H9 (cell line): Measurements from ENCODE around the gene CAPN5. TPM values are rescaled to one million over a fixed set of nuclear protein-coding genes. Genes with fewer than 3 reads are reported as not detected.

Experiments
- DNase-seq: peaks from one replicate; pipeline ENCODE4 v3.0.0-alpha.2; 2017
- H2AFZ ChIP-seq: one replicate; pipeline ENCODE4 v1.6.1; 2013; ENCODE audit warnings: mild to moderate bottlenecking, low read length, control low read depth, moderate library complexity
- H2AK5ac ChIP-seq: 2 replicates; pipeline ENCODE4 v1.6.1; 2013; ENCODE audit warnings: low read length, control low read depth, mixed read lengths; ENCODE audit not compliant: insufficient read length
- H2BK120ac ChIP-seq: one replicate; pipeline ENCODE4 v1.6.1; 2013; ENCODE audit warnings: low read depth, mild to moderate bottlenecking, low read length, control low read depth, inconsistent platforms; ENCODE audit not compliant: poor library complexity, severe bottlenecking
- H2BK12ac ChIP-seq: 2 replicates; pipeline ENCODE4 v1.6.1; 2013; ENCODE audit warnings: low read length, control low read depth, mixed read lengths, low read depth; ENCODE audit not compliant: insufficient read length
- H2BK15ac ChIP-seq: 2 replicates; pipeline ENCODE4 v1.6.1; 2013; ENCODE audit warnings: low read depth, low read length, control low read depth
- H2BK20ac ChIP-seq: one replicate; pipeline ENCODE4 v1.6.1; 2013; ENCODE audit warnings: low read depth, mild to moderate bottlenecking, low read length, control low read depth, inconsistent platforms; ENCODE audit not compliant: poor library complexity, severe bottlenecking
- H2BK5ac ChIP-seq: 2 replicates; pipeline ENCODE4 v1.6.1; 2013; ENCODE audit warnings: low read length, control low read depth, mixed read lengths; ENCODE audit not compliant: insufficient read length
- H3K14ac ChIP-seq: 2 replicates; pipeline ENCODE4 v1.6.1; 2013; ENCODE audit warnings: low read length, control low read depth; ENCODE audit not compliant: insufficient read depth
- H3K18ac ChIP-seq: 2 replicates; pipeline ENCODE4 v1.6.1; 2013; ENCODE audit warnings: low read depth, mild to moderate bottlenecking, mixed read lengths, low read length, control low read depth; ENCODE audit not compliant: insufficient read length
- H3K23ac ChIP-seq: 2 replicates; pipeline ENCODE4 v1.6.1; 2013; ENCODE audit warnings: low read length, control low read depth, mixed read lengths, low read depth; ENCODE audit not compliant: insufficient read length
- H3K23me2 ChIP-seq: 2 replicates; pipeline ENCODE4 v1.6.1; 2013; ENCODE audit warnings: low read depth, mild to moderate bottlenecking, mixed read lengths, low read length, control low read depth; ENCODE audit not compliant: insufficient read length, poor library complexity, severe bottlenecking
- H3K27ac ChIP-seq: 2 replicates; pipeline ENCODE4 v1.5.1; 2013; ENCODE audit warnings: low read length, control low read depth, mixed read lengths, low read depth; ENCODE audit not compliant: insufficient read length
- H3K27me3 ChIP-seq: 2 replicates; pipeline ENCODE4 v1.6.1; 2013; ENCODE audit warnings: low read length, control low read depth, inconsistent platforms; ENCODE audit not compliant: insufficient read depth
- H3K4ac ChIP-seq: 2 replicates; pipeline ENCODE4 v1.6.1; 2013; ENCODE audit warnings: low read depth, mild to moderate bottlenecking, control low read depth, inconsistent platforms, low read length, moderate library complexity
- H3K4me1 ChIP-seq: 2 replicates; pipeline ENCODE4 v1.6.1; 2013; ENCODE audit warnings: low read length, control low read depth, inconsistent platforms; ENCODE audit not compliant: insufficient read depth
- H3K4me2 ChIP-seq: 2 replicates; pipeline ENCODE4 v1.6.1; 2013; ENCODE audit warnings: low read length, control low read depth, mixed read lengths; ENCODE audit not compliant: insufficient read length, insufficient read depth
- H3K56ac ChIP-seq: 2 replicates; pipeline ENCODE4 v1.6.1; 2013; ENCODE audit warnings: low read depth, mild to moderate bottlenecking, mixed read lengths, low read length, control low read depth; ENCODE audit not compliant: insufficient read length
- H3K79me1 ChIP-seq: 2 replicates; pipeline ENCODE4 v1.6.1; 2013; ENCODE audit warnings: low read depth, mild to moderate bottlenecking, moderate library complexity, low read length, control low read depth, inconsistent platforms; ENCODE audit not compliant: insufficient read depth, poor library complexity, severe bottlenecking
- H3K79me2 ChIP-seq: 2 replicates; pipeline ENCODE4 v1.6.1; 2013; ENCODE audit warnings: low read length, control low read depth, inconsistent platforms; ENCODE audit not compliant: insufficient read depth
- H3K9ac ChIP-seq: 2 replicates; pipeline ENCODE4 v1.6.1; 2013; ENCODE audit warnings: low read length, control low read depth, mixed read lengths; ENCODE audit not compliant: insufficient read length; ENCODE audit errors: extremely low read depth
- H3K9me3 ChIP-seq: one replicate; pipeline ENCODE4 v1.6.1; 2013; ENCODE audit warnings: low read depth, low read length, inconsistent platforms; ENCODE audit not compliant: control insufficient read depth
- H3T11ph ChIP-seq: one replicate; pipeline ENCODE4 v1.6.1; 2013; ENCODE audit warnings: mild to moderate bottlenecking, low read length, control low read depth, inconsistent platforms
- H4K20me1 ChIP-seq: one replicate; pipeline ENCODE4 v1.6.1; 2013; ENCODE audit not compliant: control insufficient read depth, insufficient read length, insufficient read depth
- H4K5ac ChIP-seq: 2 replicates; pipeline ENCODE4 v1.6.1; 2013; ENCODE audit warnings: low read depth, mild to moderate bottlenecking, mixed read lengths, low read length, control low read depth; ENCODE audit not compliant: insufficient read length
- H4K8ac ChIP-seq: replicated peaks from 2 replicates; pipeline ENCODE4 v1.6.1; 2013; ENCODE audit warnings: low read length, control low read depth, mixed read lengths, low read depth; ENCODE audit not compliant: insufficient read length
- H4K91ac ChIP-seq: 2 replicates; pipeline ENCODE4 v1.6.1; 2013; ENCODE audit warnings: low read depth, mild to moderate bottlenecking, moderate library complexity, mixed read lengths, low read length, control low read depth; ENCODE audit not compliant: insufficient read length
- H3K27ac Mint-ChIP-seq, 3 experiments: 2 replicates in 2 of 3; 3 replicates in 1 of 3; pipeline ENCODE4 v1.8.0; 2020 to 2021; ENCODE audit warnings: mixed read lengths in 3 of 3, mild to moderate bottlenecking in 1 of 3, moderate library complexity in 1 of 3
- H3K27me3 Mint-ChIP-seq: 2 replicates; pipeline ENCODE4 v1.8.0; 2021; ENCODE audit warnings: low read depth, mild to moderate bottlenecking, moderate library complexity, mixed read lengths
- H3K36me3 Mint-ChIP-seq, 3 experiments: 2 replicates in 2 of 3; 3 replicates in 1 of 3; pipeline ENCODE4 v1.8.0; 2020 to 2021; ENCODE audit warnings: low read depth in 3 of 3, mixed read lengths in 3 of 3; ENCODE audit not compliant: insufficient read depth in 1 of 3
- H3K4me1 Mint-ChIP-seq, 2 experiments: 2 replicates each; pipeline ENCODE4 v1.8.0; 2020; ENCODE audit warnings: mixed read lengths in 2 of 2
- H3K4me3 Mint-ChIP-seq, 2 experiments: 2 replicates in 1 of 2; 3 replicates in 1 of 2; pipeline ENCODE4 v1.8.0; 2020 to 2021; ENCODE audit warnings: mild to moderate bottlenecking in 2 of 2, mixed read lengths in 2 of 2, moderate library complexity in 1 of 2
- H3K9me3 Mint-ChIP-seq, 2 experiments: 2 replicates in 1 of 2; 3 replicates in 1 of 2; pipeline ENCODE4 v1.8.0; 2020; ENCODE audit warnings: mild to moderate bottlenecking in 2 of 2, mixed read lengths in 2 of 2, moderate library complexity in 1 of 2
- CTCF ChIP-seq: fragments of 200-600 bp; sonication (generic); conservative IDR thresholded peaks from 3 replicates; pipeline ENCODE4 v1.8.0; 2021; ENCODE audit warnings: antibody characterized with exemption, mild to moderate bottlenecking
- WGBS: extraction: QIAGEN DNeasy Blood & Tissue Kit; methylation state at CpG from one replicate; pipeline ENCODE4 v1.1.7; 2013; ENCODE audit warnings: missing lambda C conversion rate, low lambda C conversion rate, mixed read lengths; ENCODE audit not compliant: insufficient read length; ENCODE audit errors: extremely low coverage; 5-methylcytosine and 5-hydroxymethylcytosine counted together
- total RNA-seq: library from RNA; stranded (reverse); gene quantifications from 2 replicates; pipeline ENCODE4 v1.2.1, GENCODE V29; 2021

The CAPN5 gene
- total RNA-seq, 1 experiment from 2014 or later: 16.7 TPM

- Histone ChIP-seq H3K79me2 (no peaks in the 10 kb centered on the region), H3T11ph (no peak overlapping the region), H2BK20ac (no peak overlapping the region), H4K8ac (no peak overlapping the region), H4K91ac (no peak overlapping the region), H3K23me2 (no peaks in the 10 kb centered on the region), H2AK5ac (no peak overlapping the region), H2AFZ (no peak overlapping the region), H3K56ac (no peak overlapping the region), H4K20me1 (no peaks in the 10 kb centered on the region), H3K9me3 (no peaks in the 10 kb centered on the region), H3K27me3 (no peaks in the 10 kb centered on the region; the same call in 1 of the 2 replicates), H3K4ac (no peak overlapping the region), H3K23ac (no peak overlapping the region), H3K4me1 (no peaks in the 10 kb centered on the region), H4K5ac (no peak overlapping the region), H3K4me2 (no peak overlapping the region), H2BK15ac (no peak overlapping the region), H2BK120ac (no peak overlapping the region), H2BK12ac (no peak overlapping the region), H3K79me1 (no peaks in the 10 kb centered on the region), H3K14ac (no peak overlapping the region), H3K18ac (no peak overlapping the region), H3K27ac (no peak overlapping the region), H2BK5ac (no peak overlapping the region), H3K9ac (no peak overlapping the region)
- Mint-ChIP-seq H3K4me3 (no peak overlapping the region), H3K36me3 (no peaks in the 10 kb centered on the region), H3K4me1 (peaks cover 6 to 11% of the 10 kb centered on the region in 2 experiments; a peak in 3 of 4 replicates), H3K9me3 (no peaks in the 10 kb centered on the region; a peak in 1 of 5 replicates), H3K27me3 (peaks cover 13% of the 10 kb centered on the region), H3K27ac (no peak overlapping the region)
- no CpG with 5 or more reads among the region's 3 CpGs for WGBS
- DNase-seq: no peak
- TF ChIP-seq CTCF: no peak
These were observed 35.2 kb upstream of the CAPN5 start for GRCh38 chr11:77031599-77031998.
